Measurements from ENCODE around the gene LRP1B.

LRP1B gene

GRCh38 chr2:141947396-141948114, 183.3 kb downstream of the LRP1B start:
- DNase-seq (ENCODE audit: low spot score): no peak

DNA sequence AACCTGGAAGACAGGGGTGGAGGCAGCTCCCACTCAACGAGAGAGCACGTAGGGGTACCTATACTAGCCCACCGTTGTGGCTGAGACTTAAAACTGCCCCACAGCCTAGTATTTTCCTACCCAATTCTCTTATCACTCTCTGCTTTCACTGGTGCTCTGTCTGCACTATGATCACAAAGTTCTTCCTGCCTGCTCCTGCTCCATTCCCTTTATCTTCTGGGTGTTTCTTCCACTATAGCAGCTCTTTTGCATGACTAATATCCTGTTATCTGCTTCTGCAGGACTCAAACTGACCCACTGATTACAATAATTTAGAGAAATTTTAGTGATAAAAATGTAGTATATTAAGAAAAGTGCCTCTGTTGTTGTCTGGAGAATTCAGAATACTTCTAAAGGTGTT, 184.8 kb downstream of the LRP1B start:
- DNase-seq (ENCODE audit: low spot score): no peak

DNA sequence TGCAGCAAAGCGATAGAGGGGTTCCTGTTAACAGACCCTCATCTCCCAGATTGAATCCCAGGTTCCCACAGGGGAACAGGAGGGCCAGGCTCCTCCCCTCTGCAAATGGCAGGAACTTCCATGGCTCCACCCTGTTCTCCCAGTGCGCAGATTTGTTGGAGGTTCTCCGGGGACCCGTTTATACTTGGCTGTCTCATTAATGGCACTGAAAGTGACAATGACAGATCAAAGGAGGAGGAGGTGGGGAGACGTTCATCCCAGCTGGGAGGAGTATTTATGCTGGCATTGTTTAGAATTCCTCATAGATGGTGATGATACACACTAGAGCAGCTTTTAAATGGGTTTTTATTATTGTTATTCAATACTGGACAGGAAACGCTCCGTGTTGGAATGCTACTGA, 186.9 kb downstream of the LRP1B start:
- DNase-seq (ENCODE audit: low spot score): no peak

DNA sequence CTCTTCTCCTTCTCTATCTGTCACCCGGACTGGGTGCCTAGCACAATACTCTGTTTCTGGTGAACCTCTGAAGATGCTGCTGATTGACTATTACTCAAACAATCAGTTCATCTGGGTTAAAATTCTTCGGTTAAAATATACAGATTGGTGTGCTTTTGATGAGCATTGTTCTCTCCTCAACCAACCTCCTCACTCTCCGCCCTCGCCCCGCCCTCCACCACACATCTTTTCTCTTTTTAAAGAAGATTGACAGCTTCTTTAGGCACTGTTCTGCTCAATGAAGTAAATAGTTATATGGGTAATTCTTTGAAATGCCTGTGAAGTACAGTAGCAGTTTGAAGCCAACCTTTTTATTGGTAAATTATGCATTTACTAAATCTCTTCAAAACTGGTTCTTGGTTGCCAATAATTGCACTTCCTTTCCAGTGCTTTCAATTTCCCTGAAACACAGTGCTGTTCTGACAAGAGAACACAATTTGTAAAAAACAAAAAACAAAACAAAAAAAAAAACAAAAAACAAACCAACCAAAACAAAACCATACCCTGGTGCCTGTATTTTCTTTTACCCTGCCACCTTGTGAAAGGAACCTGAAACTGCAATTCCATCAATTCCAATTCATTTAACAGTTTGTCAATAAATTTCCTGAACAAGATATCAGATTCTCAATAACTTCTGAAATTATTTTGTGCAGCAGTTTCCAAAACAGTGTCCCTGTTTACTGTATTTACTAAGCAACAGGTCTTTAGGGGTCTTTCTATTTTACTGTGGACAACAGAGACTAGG, 188.6 kb downstream of the LRP1B start:
- DNase-seq (ENCODE audit: low spot score): no peak

GRCh38 chr2:141941210-141941714, 189.6 kb downstream of the LRP1B start:
- DNase-seq (ENCODE audit: low spot score): no peak

GRCh38 chr2:141940709-141941108, 190.1 kb downstream of the LRP1B start:
- DNase-seq (ENCODE audit: low spot score): no peak

GRCh38 chr2:141933226-141933625, 197.6 kb downstream of the LRP1B start:
- no peak for DNase-seq (ENCODE audit: low spot score)

DNA sequence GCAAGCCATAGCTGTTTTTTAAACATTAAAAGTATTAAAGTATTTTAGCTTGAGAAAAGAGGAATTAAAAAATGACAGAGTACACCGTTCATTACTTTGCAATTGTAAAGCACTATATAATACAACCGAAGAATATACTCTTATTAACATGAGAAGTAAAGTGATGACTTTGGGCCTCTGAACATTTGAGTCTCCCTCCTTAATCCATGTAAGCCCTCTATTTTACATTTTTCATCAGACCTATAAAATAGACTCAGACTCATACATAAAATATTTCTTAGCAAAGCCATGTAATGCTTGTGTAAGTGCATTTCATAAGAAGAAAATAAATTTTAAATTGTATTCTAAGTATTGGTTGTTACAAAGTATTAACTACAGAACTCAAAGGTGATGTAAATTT, 198.6 kb downstream of the LRP1B start:
- no peak for DNase-seq (ENCODE audit: low spot score)

DNA sequence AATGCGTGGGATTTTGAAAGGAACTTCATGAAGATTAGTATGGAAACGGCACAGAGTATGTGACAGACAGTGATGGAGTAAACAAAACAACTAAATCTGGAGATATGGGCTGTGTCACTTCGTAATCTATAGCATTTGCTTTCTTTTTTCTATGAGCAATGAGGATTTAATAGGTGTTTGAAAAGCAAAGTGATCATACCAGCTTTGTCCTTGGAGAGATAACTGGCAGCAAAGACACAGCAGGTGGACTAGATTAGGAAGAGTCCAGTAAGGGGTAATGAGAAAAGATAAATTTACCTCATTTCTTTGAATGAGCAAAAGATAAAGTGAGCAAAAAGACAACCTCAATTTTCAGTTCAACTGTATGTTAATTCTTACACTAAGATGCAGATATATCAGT, 199.0 kb downstream of the LRP1B start:
- DNase-seq (ENCODE audit: low spot score): no peak

DNA sequence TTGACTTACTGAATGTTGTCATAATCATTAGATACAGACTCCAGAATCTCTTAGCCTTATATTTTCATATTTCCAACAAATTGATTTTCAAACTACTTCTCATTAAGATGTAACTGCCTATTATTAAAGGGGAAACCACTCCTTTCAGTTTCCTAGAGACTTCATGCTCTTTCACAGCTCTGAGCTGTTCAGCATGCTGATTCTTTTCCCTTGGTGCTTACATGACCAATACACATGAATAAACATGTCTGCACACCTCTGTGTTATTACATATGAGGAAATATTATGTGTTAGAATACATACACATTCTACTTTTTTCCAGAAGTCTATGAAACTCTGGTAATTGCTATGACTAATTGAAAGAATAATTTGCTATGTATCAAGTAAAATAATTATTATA, 200.0 kb downstream of the LRP1B start:
- DNase-seq (ENCODE audit: low spot score): no peak

GRCh38 chr2:141929331-141930252, 201.2 kb downstream of the LRP1B start:
- DNase-seq (ENCODE audit: low spot score): no peak

- no peak for DNase-seq (ENCODE audit: low spot score)
Measured at GRCh38 chr2:141928476-141928875, 202.3 kb downstream of the LRP1B start.

DNA sequence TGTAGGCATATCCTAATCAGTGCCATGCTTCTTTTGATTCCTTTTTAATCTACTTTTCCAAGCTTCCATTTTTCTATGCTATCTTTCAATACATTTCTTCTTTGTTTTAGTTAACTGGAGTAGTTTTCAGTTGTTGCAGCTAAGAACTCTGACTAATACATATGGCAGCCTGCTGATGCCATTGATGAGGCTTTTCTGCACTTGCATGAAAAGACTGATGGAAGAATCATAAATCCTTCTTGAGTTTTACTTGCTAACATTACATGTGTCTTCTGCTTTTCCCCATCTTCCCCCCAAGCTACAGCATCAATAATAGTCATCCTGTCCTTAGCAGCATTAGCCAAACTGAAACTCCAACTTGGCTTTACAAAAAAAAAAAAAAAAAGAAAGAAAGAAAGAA, 203.3 kb downstream of the LRP1B start:
- no peak for DNase-seq (ENCODE audit: low spot score)

- DNase-seq (ENCODE audit: low spot score): no peak
Measured at GRCh38 chr2:141925511-141925910, 205.3 kb downstream of the LRP1B start.

DNA sequence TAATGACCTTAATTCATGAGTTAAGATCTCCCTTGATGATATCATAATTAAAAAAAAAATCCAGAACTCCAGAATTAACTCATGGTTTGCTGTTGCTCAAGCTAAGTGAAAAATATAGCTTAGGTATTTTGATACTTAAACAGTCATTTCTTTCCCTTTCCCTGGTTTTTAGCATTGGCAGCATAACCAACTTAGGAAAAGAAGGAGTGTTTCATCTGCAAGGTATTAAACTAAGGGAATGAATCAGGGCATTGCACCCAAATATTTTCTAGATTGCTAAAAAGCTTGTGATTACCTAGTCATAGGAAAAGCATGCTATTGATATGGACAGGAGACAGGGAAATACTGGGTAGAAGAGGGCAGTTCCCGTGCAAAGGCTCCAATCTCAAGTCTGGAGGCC, 207.2 kb downstream of the LRP1B start:
- DNase-seq (ENCODE audit: low spot score): no peak

DNA sequence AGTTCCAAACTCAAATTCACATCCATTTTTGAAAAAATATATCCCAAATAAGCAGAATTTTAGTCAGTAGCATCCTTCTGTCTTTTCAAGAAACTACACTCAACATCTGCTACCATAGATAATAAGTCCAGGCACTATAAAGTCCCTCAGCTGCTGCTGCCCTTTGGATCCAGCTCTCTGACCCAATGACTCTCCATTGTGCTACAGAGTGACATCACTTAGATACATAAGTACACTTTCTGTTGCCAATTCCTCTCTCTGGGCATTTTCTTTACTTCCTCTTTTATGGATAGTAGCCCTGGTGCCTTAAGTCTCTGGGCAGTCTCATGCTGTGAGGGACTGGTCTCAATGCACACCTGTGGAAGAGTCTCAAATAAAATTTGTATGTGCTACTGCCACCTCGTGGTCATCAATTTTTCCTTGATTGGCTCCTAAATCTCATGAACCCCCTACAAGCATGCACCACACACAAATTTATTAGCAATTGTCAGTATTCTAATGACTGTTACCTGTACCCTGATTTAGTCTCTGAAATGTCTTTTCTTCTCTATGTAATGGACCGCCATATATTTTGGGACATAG, 219.2 kb downstream of the LRP1B start:
- peak; percentile 21 for DNase-seq (ENCODE audit: low spot score)

DNA sequence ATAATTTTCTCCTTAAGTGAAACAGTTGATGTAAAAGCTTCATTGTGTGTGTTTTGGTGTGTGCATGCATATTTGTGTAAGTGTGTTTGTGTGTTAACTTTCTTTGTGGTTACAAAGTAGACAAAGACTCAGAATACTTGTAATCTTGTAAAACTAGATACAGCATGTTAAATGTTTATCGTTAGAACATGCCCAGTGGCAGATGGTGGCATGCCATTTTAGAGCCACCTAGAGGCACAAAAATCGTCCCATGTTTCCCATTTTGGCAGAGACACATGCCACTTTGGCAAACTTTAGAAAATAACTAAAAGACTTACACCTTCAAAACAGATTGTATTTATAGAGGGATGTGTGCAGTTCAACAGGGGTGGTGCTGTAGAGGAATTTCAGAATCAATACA, 224.1 kb downstream of the LRP1B start:
- DNase-seq (ENCODE audit: low spot score): no peak

GRCh38 chr2:141900826-141901225, 230.0 kb downstream of the LRP1B start:
- DNase-seq (ENCODE audit: low spot score): no peak

DNA sequence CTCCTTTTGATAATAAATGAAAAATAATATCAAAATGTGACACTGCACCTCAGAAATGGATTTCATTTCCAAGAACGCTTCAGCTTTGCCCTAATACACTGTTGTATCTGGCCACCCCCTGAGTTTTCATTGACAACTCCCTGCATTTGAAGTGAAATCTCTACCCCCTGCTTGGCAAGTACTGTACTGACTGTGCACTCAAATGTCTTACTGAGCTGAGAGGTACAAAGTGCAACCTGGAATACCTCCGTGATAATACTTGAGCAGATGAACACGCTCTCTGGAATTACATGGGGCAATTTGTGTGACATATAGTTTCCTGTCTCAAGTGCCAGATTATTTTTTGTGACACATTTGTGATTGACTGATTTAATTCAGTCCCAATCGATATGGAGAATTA, 231.1 kb downstream of the LRP1B start:
- no peak for DNase-seq (ENCODE audit: low spot score)

DNA sequence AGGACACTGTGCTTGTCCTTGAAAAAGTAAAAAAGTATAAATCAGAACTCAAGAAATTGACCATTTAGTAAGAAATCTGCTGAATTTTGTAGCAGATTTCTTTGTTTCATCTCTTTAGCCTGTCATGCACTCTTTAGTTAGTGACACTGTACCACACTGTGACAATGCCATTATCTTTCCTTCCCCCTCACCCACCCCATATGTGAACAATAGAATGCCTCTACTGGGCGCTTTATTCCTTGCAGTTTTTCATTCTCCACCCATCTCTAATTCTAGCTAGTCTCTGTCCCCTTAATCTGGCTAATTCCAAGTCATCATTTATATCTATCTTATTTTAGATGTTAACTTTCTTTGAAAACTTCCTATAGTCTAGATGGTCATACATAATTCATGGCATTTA, 241.0 kb downstream of the LRP1B start:
- DNase-seq (ENCODE audit: low spot score): no peak

DNA sequence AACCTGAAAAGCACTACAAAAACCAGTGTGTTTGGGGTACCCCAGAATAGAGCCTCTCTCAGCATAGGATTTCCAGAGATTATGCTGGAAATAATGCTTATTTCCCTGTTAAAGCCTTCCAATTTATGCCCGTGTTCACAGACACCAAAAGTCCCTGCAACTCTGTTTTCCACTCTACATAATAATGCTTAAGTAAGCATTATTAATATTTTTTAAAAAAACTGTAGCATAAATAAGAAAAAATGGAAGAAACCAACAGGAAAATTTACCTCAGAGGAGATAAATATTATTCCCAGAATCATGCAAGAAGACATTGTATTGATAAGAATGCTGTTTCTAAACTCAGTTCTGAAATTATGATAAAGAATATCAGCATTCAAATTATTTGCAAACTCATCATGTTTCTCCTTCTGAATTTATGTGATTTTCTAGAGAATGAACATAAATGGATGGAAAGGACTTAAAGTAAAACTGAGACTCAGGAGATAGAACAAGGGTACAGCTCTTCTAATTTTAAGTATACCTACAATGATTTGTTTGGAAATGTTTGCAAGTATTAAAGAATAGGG, 241.7 kb downstream of the LRP1B start:
- no peak for DNase-seq (ENCODE audit: low spot score)

DNA sequence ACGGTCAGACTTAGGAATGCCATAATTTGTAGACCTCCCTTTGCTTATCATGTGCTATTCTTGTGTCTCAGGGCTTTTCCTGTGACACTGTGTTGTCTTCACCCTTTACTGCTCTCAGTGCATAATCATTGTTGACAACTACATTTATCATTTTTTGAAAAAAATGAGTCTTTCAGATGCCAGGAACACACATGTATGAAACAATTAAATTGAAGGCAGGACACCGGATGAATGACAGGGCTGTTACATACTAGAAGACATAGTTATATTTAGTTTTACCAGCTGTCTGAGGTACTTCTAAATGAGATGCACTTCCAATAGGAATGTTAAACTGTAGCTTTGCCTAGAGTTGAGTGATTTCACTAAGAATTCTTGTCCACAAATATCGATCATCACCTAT, 243.5 kb downstream of the LRP1B start:
- no peak for DNase-seq (ENCODE audit: low spot score)
